Measurements from ENCODE around the gene AFF2.

The AFF2 gene

GRCh38 chrX:148504506-148504905 lies 4.1 kb downstream of the AFF2 start:
- Histone ChIP-seq H3K27ac (ENCODE audit: low read depth, low read length) (no peak overlapping the region), H3K9me3 (ENCODE audit: low read length) (no peaks in the 10 kb centered on the region), H3K9ac (ENCODE audit: low read length) (no peak overlapping the region), H3K36me3 (ENCODE audit: insufficient read depth, low read length) (no peaks in the 10 kb centered on the region), H3K4me3 (ENCODE audit: low read depth in 1 of 2, low read length in 2 of 2) (no peak overlapping the region), H3K27me3 (ENCODE audit: control insufficient read depth in 1 of 2, insufficient read depth in 2 of 2, low read length in 2 of 2) (peaks cover 33 to 43% of the 10 kb centered on the region in 2 donors), H3K4me1 (ENCODE audit: insufficient read depth, low read length) (no peaks in the 10 kb centered on the region)

- no peak overlapping the region for H3K27ac ChIP-seq (ENCODE audit: low read depth, low read length)
- H3K9ac ChIP-seq (ENCODE audit: low read length), result no peak overlapping the region
- no peaks in the 10 kb centered on the region for H3K4me1 ChIP-seq (ENCODE audit: insufficient read depth, low read length)
- no peak overlapping the region for H3K4me3 ChIP-seq (ENCODE audit: low read depth in 1 of 2, low read length in 2 of 2)
- peaks cover 20 to 22% of the 10 kb centered on the region in 2 donors for H3K27me3 ChIP-seq (ENCODE audit: control insufficient read depth in 1 of 2, insufficient read depth in 2 of 2, low read length in 2 of 2)
- no peaks in the 10 kb centered on the region for H3K9me3 ChIP-seq (ENCODE audit: low read length)
- H3K36me3 ChIP-seq (ENCODE audit: insufficient read depth, low read length), result no peaks in the 10 kb centered on the region
Measured at GRCh38 chrX:148507418-148507817, 7.0 kb downstream of the AFF2 start.

- Histone ChIP-seq H3K27ac (ENCODE audit: low read depth, low read length) (no peak overlapping the region), H3K9me3 (ENCODE audit: low read length) (no peaks in the 10 kb centered on the region), H3K27me3 (ENCODE audit: control insufficient read depth in 1 of 2, insufficient read depth in 2 of 2, low read length in 2 of 2) (no peaks in the 10 kb centered on the region), H3K4me1 (ENCODE audit: insufficient read depth, low read length) (no peaks in the 10 kb centered on the region), H3K4me3 (ENCODE audit: low read depth in 1 of 2, low read length in 2 of 2) (no peak overlapping the region), H3K9ac (ENCODE audit: low read length) (no peak overlapping the region), H3K36me3 (ENCODE audit: insufficient read depth, low read length) (no peaks in the 10 kb centered on the region)
Measured at GRCh38 chrX:148512453-148512852, 12.0 kb downstream of the AFF2 start.

GRCh38 chrX:148513661-148514060 lies 13.2 kb downstream of the AFF2 start:
- H3K9ac ChIP-seq (ENCODE audit: low read length), result no peak overlapping the region
- H3K27me3 ChIP-seq (ENCODE audit: control insufficient read depth in 1 of 2, insufficient read depth in 2 of 2, low read length in 2 of 2), result no peaks in the 10 kb centered on the region
- H3K9me3 ChIP-seq (ENCODE audit: low read length), result no peaks in the 10 kb centered on the region
- H3K4me1 ChIP-seq (ENCODE audit: insufficient read depth, low read length), result no peaks in the 10 kb centered on the region
- no peak overlapping the region for H3K27ac ChIP-seq (ENCODE audit: low read depth, low read length)
- no peaks in the 10 kb centered on the region for H3K36me3 ChIP-seq (ENCODE audit: insufficient read depth, low read length)
- H3K4me3 ChIP-seq (ENCODE audit: low read depth in 1 of 2, low read length in 2 of 2), result no peak overlapping the region

GRCh38 chrX:148517176-148517575 lies 16.8 kb downstream of the AFF2 start:
- Histone ChIP-seq H3K9ac (ENCODE audit: low read length) (no peak overlapping the region), H3K4me3 (ENCODE audit: low read depth in 1 of 2, low read length in 2 of 2) (no peak overlapping the region), H3K9me3 (ENCODE audit: low read length) (no peaks in the 10 kb centered on the region), H3K36me3 (ENCODE audit: insufficient read depth, low read length) (no peaks in the 10 kb centered on the region), H3K4me1 (ENCODE audit: insufficient read depth, low read length) (no peaks in the 10 kb centered on the region), H3K27me3 (ENCODE audit: control insufficient read depth in 1 of 2, insufficient read depth in 2 of 2, low read length in 2 of 2) (no peaks in the 10 kb centered on the region), H3K27ac (ENCODE audit: low read depth, low read length) (no peak overlapping the region)

GRCh38 chrX:148522006-148522405 lies 21.6 kb downstream of the AFF2 start:
- no peaks in the 10 kb centered on the region for H3K36me3 ChIP-seq (ENCODE audit: insufficient read depth, low read length)
- H3K4me3 ChIP-seq (ENCODE audit: low read depth in 1 of 2, low read length in 2 of 2), result no peak overlapping the region
- H3K9ac ChIP-seq (ENCODE audit: low read length), result no peak overlapping the region
- no peak overlapping the region for H3K27ac ChIP-seq (ENCODE audit: low read depth, low read length)
- H3K9me3 ChIP-seq (ENCODE audit: low read length), result no peaks in the 10 kb centered on the region
- no peaks in the 10 kb centered on the region for H3K4me1 ChIP-seq (ENCODE audit: insufficient read depth, low read length)
- no peaks in the 10 kb centered on the region for H3K27me3 ChIP-seq (ENCODE audit: control insufficient read depth in 1 of 2, insufficient read depth in 2 of 2, low read length in 2 of 2)

GRCh38 chrX:148523303-148524080 lies 23.1 kb downstream of the AFF2 start:
- Histone ChIP-seq H3K27me3 (ENCODE audit: control insufficient read depth in 1 of 2, insufficient read depth in 2 of 2, low read length in 2 of 2) (no peaks in the 10 kb centered on the region), H3K36me3 (ENCODE audit: insufficient read depth, low read length) (no peaks in the 10 kb centered on the region), H3K27ac (ENCODE audit: low read depth, low read length) (no peak overlapping the region), H3K9me3 (ENCODE audit: low read length) (no peaks in the 10 kb centered on the region), H3K4me3 (ENCODE audit: low read depth in 1 of 2, low read length in 2 of 2) (no peak overlapping the region), H3K9ac (ENCODE audit: low read length) (no peak overlapping the region), H3K4me1 (ENCODE audit: insufficient read depth, low read length) (no peaks in the 10 kb centered on the region)

GRCh38 chrX:148530464-148531077 lies 30.2 kb downstream of the AFF2 start:
- Histone ChIP-seq H3K27me3 (ENCODE audit: control insufficient read depth in 1 of 2, insufficient read depth in 2 of 2, low read length in 2 of 2) (no peaks in the 10 kb centered on the region), H3K9me3 (ENCODE audit: low read length) (no peaks in the 10 kb centered on the region), H3K4me3 (ENCODE audit: low read depth in 1 of 2, low read length in 2 of 2) (no peak overlapping the region), H3K9ac (ENCODE audit: low read length) (no peak overlapping the region), H3K36me3 (ENCODE audit: insufficient read depth, low read length) (no peaks in the 10 kb centered on the region), H3K27ac (ENCODE audit: low read depth, low read length) (no peak overlapping the region), H3K4me1 (ENCODE audit: insufficient read depth, low read length) (no peaks in the 10 kb centered on the region)

GRCh38 chrX:148534291-148534690 lies 33.9 kb downstream of the AFF2 start:
- Histone ChIP-seq H3K36me3 (ENCODE audit: insufficient read depth, low read length) (no peaks in the 10 kb centered on the region), H3K27ac (ENCODE audit: low read depth, low read length) (no peak overlapping the region), H3K9ac (ENCODE audit: low read length) (no peak overlapping the region), H3K27me3 (ENCODE audit: control insufficient read depth in 1 of 2, insufficient read depth in 2 of 2, low read length in 2 of 2) (no peaks in the 10 kb centered on the region), H3K9me3 (ENCODE audit: low read length) (no peaks in the 10 kb centered on the region), H3K4me3 (ENCODE audit: low read depth in 1 of 2, low read length in 2 of 2) (no peak overlapping the region), H3K4me1 (ENCODE audit: insufficient read depth, low read length) (no peaks in the 10 kb centered on the region)

GRCh38 chrX:148535639-148536038 lies 35.2 kb downstream of the AFF2 start:
- H3K4me1 ChIP-seq (ENCODE audit: insufficient read depth, low read length), result no peaks in the 10 kb centered on the region
- no peak overlapping the region for H3K27ac ChIP-seq (ENCODE audit: low read depth, low read length)
- H3K36me3 ChIP-seq (ENCODE audit: insufficient read depth, low read length), result no peaks in the 10 kb centered on the region
- no peaks in the 10 kb centered on the region for H3K9me3 ChIP-seq (ENCODE audit: low read length)
- H3K27me3 ChIP-seq (ENCODE audit: control insufficient read depth in 1 of 2, insufficient read depth in 2 of 2, low read length in 2 of 2), result no peaks in the 10 kb centered on the region
- H3K4me3 ChIP-seq (ENCODE audit: low read depth in 1 of 2, low read length in 2 of 2), result no peak overlapping the region
- no peak overlapping the region for H3K9ac ChIP-seq (ENCODE audit: low read length)

- Histone ChIP-seq H3K27me3 (ENCODE audit: control insufficient read depth in 1 of 2, insufficient read depth in 2 of 2, low read length in 2 of 2) (no peaks in the 10 kb centered on the region), H3K36me3 (ENCODE audit: insufficient read depth, low read length) (no peaks in the 10 kb centered on the region)
Measured at GRCh38 chrX:148536961-148537360, 36.5 kb downstream of the AFF2 start.

More at GRCh38 chrX:148536961-148537360, 36.5 kb downstream of the AFF2 start:
- Histone ChIP-seq H3K27ac (ENCODE audit: low read depth, low read length) (no peak overlapping the region), H3K9me3 (ENCODE audit: low read length) (no peaks in the 10 kb centered on the region), H3K9ac (ENCODE audit: low read length) (no peak overlapping the region), H3K4me3 (ENCODE audit: low read depth in 1 of 2, low read length in 2 of 2) (no peak overlapping the region), H3K4me1 (ENCODE audit: insufficient read depth, low read length) (no peaks in the 10 kb centered on the region)
